Measurements from ENCODE around the gene SPA17.

The SPA17 gene

DNA sequence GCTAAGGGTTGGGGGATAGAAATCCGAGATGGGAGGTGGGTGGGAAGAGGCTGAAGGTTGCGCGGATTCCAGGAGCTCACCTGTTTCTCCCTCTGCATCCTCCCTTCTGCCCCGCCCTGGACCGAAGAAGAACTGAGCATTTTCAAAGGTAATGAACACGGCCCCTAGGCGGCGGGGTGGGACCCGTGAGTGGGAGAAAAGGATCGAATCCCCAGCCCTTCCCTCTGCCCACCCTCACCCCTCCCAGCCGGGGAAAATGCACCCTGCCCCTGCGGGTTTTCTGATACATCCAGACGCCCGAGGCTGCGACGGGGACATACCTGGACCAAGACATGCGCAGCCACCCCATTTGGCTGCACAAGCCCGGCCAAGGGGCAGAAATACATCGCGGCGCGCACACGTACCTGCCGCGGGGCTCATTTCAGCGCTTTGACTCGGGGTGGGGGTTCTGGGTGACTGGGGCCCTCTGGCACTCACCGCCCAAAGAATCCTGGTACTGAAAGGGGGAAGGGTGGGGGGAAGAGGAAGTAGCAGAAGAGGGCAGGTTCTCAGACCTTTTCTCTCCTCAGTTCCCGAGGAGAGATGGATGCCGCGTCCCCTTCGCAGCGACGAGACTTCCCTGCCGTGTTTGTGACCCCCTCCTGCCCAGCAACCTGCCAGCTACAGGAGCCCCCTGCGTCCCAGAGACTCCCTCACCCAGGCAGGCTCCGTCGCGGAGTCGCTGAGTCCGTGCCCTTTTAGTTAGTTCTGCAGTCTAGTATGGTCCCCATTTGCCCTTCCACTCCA lies 72.3 kb downstream of the SPA17 start:
- no peaks in the 10 kb centered on the region for H4K20me1 ChIP-seq (ENCODE audit: insufficient read depth, low read length, poor library complexity, severe bottlenecking)
- H3K9ac ChIP-seq (ENCODE audit: low read depth, low read length, poor library complexity, severe bottlenecking), result no peak overlapping the region
- H3K4me1 ChIP-seq (ENCODE audit: insufficient read depth, low read length, poor library complexity, severe bottlenecking), result peaks cover 9% of the 10 kb centered on the region
- H3K79me2 ChIP-seq (ENCODE audit: insufficient read depth, low read length), result no peaks in the 10 kb centered on the region
- H3K9me2 ChIP-seq (replicated peaks; ENCODE audit: low read depth, low read length), result no peaks in the 10 kb centered on the region
- no peaks in the 10 kb centered on the region for H3K36me3 ChIP-seq (ENCODE audit: insufficient read depth, low read length)
- no peak overlapping the region for H2AFZ ChIP-seq (ENCODE audit: low read length)
- H3K9me3 ChIP-seq (ENCODE audit: insufficient read depth, low read depth, low read length), result no peaks in the 10 kb centered on the region
- H3K4me3 ChIP-seq (ENCODE audit: low read length, poor library complexity, severe bottlenecking), result no peak overlapping the region
- TF ChIP-seq, protein P1, sequence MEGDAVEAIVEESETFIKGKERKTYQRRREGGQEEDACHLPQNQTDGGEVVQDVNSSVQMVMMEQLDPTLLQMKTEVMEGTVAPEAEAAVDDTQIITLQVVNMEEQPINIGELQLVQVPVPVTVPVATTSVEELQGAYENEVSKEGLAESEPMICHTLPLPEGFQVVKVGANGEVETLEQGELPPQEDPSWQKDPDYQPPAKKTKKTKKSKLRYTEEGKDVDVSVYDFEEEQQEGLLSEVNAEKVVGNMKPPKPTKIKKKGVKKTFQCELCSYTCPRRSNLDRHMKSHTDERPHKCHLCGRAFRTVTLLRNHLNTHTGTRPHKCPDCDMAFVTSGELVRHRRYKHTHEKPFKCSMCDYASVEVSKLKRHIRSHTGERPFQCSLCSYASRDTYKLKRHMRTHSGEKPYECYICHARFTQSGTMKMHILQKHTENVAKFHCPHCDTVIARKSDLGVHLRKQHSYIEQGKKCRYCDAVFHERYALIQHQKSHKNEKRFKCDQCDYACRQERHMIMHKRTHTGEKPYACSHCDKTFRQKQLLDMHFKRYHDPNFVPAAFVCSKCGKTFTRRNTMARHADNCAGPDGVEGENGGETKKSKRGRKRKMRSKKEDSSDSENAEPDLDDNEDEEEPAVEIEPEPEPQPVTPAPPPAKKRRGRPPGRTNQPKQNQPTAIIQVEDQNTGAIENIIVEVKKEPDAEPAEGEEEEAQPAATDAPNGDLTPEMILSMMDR (conservative IDR thresholded peaks at IDR 0.05; ENCODE audit: low read length), result no peak
- TF ChIP-seq EZH2phosphoT487 (IDR thresholded peaks at IDR 0.05; ENCODE audit: borderline replicate concordance), result no peak
- no peaks in the 10 kb centered on the region for H3F3A ChIP-seq (ENCODE audit: low read depth)
- H3K27me3 ChIP-seq (ENCODE audit: insufficient read depth, low read length, poor library complexity, severe bottlenecking), result no peaks in the 10 kb centered on the region
- H3K4me2 ChIP-seq (ENCODE audit: low read depth, low read length, poor library complexity, severe bottlenecking), result no peak overlapping the region

DNA sequence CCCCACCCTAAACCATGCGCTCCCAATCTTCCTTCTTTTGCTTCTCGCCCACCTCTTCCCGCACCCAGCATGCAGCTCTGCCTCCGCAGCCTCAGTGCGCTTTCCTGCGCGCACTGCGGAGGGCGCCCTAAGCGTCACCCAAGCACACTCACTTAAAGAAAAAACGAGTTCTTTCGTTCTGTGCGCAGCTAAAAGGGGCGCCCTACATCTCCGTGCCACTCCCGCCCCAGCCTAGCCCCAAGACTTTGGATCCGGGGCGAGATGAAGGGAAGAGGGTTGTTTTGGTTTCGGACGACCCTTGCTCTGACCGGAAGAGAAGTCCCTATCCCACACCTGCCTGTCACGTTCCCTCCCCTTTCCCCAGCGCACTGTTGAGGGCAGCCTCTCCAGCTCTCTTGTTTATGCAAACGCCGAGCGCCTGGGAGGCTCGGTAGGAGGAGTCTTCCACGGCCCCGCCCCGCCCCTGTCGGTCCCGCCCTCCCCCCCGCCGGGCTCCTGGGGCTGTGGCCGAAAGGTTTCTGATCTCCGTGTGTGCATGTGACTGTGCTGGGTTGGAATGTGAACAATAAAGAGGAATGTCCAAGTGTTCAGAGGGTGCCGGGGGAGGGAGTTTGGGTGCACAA lies 73.0 kb downstream of the SPA17 start:
- Histone ChIP-seq H3F3A (ENCODE audit: low read depth) (no peaks in the 10 kb centered on the region), H3K4me2 (ENCODE audit: low read depth, low read length, poor library complexity, severe bottlenecking) (no peak overlapping the region), H3K9me3 (ENCODE audit: insufficient read depth, low read depth, low read length) (no peaks in the 10 kb centered on the region), H3K27me3 (ENCODE audit: insufficient read depth, low read length, poor library complexity, severe bottlenecking) (no peaks in the 10 kb centered on the region), H3K36me3 (ENCODE audit: insufficient read depth, low read length) (no peaks in the 10 kb centered on the region), H2AFZ (ENCODE audit: low read length) (no peak overlapping the region), H3K79me2 (ENCODE audit: insufficient read depth, low read length) (no peaks in the 10 kb centered on the region), H3K4me3 (ENCODE audit: low read length, poor library complexity, severe bottlenecking) (no peak overlapping the region), H3K9ac (ENCODE audit: low read depth, low read length, poor library complexity, severe bottlenecking) (no peak overlapping the region), H3K9me2 (replicated peaks; ENCODE audit: low read depth, low read length) (no peaks in the 10 kb centered on the region), H4K20me1 (ENCODE audit: insufficient read depth, low read length, poor library complexity, severe bottlenecking) (no peaks in the 10 kb centered on the region), H3K4me1 (ENCODE audit: insufficient read depth, low read length, poor library complexity, severe bottlenecking) (peaks cover 2% of the 10 kb centered on the region)
- TF ChIP-seq, protein P1 (conservative IDR thresholded peaks at IDR 0.05; ENCODE audit: low read length), result no peak
- no peak for TF ChIP-seq EZH2phosphoT487 (IDR thresholded peaks at IDR 0.05; ENCODE audit: borderline replicate concordance)

All from Loucy (cell line).